ENCODE measurements around the gene EHF. TPM values are rescaled to one million over a fixed set of nuclear protein-coding genes. Genes with fewer than 3 reads are reported as not detected.

Gene EHF
- polyA plus RNA-seq, 1 donor from 2014 or later, result 0.17 TPM

DNA sequence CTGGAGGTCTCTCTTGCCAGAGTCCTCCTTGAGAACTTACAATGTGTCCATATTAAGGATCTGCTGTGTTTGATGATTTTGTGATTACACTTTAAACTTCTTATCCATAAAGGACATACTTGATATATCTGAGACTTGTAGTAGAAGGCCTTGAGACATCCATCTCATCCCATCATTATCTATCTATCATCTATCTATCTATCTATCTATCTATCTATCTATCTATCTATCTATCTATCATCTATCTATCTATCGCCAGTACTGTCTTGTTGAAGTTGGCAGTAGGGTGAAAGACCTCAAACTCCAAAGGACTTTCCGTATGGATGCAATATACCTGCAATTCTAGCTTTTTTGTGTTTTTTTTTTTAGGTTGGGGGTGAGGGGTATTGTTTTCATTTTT lies 2.5 kb upstream of the EHF start:
- H3K9ac ChIP-seq (ENCODE audit: low read length), result no peak overlapping the region
- TF ChIP-seq CTCF (IDR thresholded peaks at IDR 0.05; ENCODE audit: poor library complexity, severe bottlenecking) (no peak), MXI1 (conservative IDR thresholded peaks at IDR 0.05; ENCODE audit: poor library complexity, severe bottlenecking) (no peak), REST (IDR thresholded peaks at IDR 0.05; ENCODE audit: borderline replicate concordance) (no peak), POLR2AphosphoS5 (IDR thresholded peaks at IDR 0.05) (no peak), RAD21 (conservative IDR thresholded peaks at IDR 0.05) (no peak), TAF1 (IDR thresholded peaks at IDR 0.05; ENCODE audit: low read depth) (no peak), EZH2 (IDR thresholded peaks at IDR 0.05; ENCODE audit: borderline replicate concordance, insufficient read depth, low read length, poor library complexity, severe bottlenecking) (no peak), EP300 (conservative IDR thresholded peaks at IDR 0.05; ENCODE audit: poor library complexity, severe bottlenecking) (no peak), SMC3 (conservative IDR thresholded peaks at IDR 0.05; ENCODE audit: poor library complexity) (no peak)
- H3K79me2 ChIP-seq (replicated peaks; ENCODE audit: insufficient read depth, low read length), result no peaks in the 10 kb centered on the region
- no peaks in the 10 kb centered on the region for H4K20me1 ChIP-seq (ENCODE audit: insufficient read depth)
- H3K4me2 ChIP-seq (ENCODE audit: low read length), result no peak overlapping the region
- H3K4me3 ChIP-seq (ENCODE audit: low read length), result no peak overlapping the region
- no peaks in the 10 kb centered on the region for H3K9me2 ChIP-seq (ENCODE audit: insufficient read depth, low read length)
- H3K36me3 ChIP-seq (ENCODE audit: insufficient read depth, low read length), result no peaks in the 10 kb centered on the region
- H3K27ac ChIP-seq (ENCODE audit: low read length), result no peak overlapping the region
- H3F3A ChIP-seq (ENCODE audit: insufficient read depth, low read length, poor library complexity, severe bottlenecking), result no peaks in the 10 kb centered on the region
- H2AFZ ChIP-seq (ENCODE audit: low read depth, low read length), result no peak overlapping the region
- H3K27me3 ChIP-seq (ENCODE audit: insufficient read depth, low read depth, low read length), result no peaks in the 10 kb centered on the region
- no peaks in the 10 kb centered on the region for H3K9me3 ChIP-seq (ENCODE audit: low read length)

DNA sequence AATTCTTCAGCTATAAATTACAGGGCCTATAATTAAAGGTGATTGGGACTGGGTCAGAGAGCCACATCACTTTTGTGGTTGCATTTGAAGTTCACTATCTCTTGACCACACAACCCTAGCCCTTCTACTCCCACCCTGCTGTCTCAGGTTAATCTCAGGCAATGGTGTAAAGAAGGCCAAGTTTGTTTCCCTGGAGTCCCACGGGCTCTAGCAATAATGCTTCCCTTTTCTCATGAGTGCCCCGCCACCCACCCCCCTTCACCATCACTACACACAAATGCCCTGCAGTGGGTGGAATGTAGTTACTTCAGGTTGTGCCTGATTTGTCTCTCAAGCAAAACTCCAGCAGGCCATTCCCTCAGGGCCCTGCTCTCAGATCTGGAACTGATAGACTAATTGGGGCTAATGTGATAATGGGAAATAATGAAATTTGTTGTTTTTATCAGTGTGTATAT lies 1.8 kb upstream of the EHF start:
- no peak overlapping the region for H2AFZ ChIP-seq (ENCODE audit: low read depth, low read length)
- H3K9ac ChIP-seq (ENCODE audit: low read length), result no peak overlapping the region
- no peaks in the 10 kb centered on the region for H3F3A ChIP-seq (ENCODE audit: insufficient read depth, low read length, poor library complexity, severe bottlenecking)
- no peak overlapping the region for H3K4me3 ChIP-seq (ENCODE audit: low read length)
- H3K36me3 ChIP-seq (ENCODE audit: insufficient read depth, low read length), result no peaks in the 10 kb centered on the region
- no peaks in the 10 kb centered on the region for H3K9me2 ChIP-seq (ENCODE audit: insufficient read depth, low read length)
- no peaks in the 10 kb centered on the region for H3K79me2 ChIP-seq (replicated peaks; ENCODE audit: insufficient read depth, low read length)
- no peaks in the 10 kb centered on the region for H4K20me1 ChIP-seq (ENCODE audit: insufficient read depth)
- no peaks in the 10 kb centered on the region for H3K9me3 ChIP-seq (ENCODE audit: low read length)
- H3K27ac ChIP-seq (ENCODE audit: low read length), result no peak overlapping the region
- no peaks in the 10 kb centered on the region for H3K27me3 ChIP-seq (ENCODE audit: insufficient read depth, low read depth, low read length)
- H3K4me2 ChIP-seq (ENCODE audit: low read length), result no peak overlapping the region
- TF ChIP-seq SMC3 (conservative IDR thresholded peaks at IDR 0.05; ENCODE audit: poor library complexity) (no peak), RAD21 (conservative IDR thresholded peaks at IDR 0.05) (no peak), EZH2 (IDR thresholded peaks at IDR 0.05; ENCODE audit: borderline replicate concordance, insufficient read depth, low read length, poor library complexity, severe bottlenecking) (no peak), CTCF (IDR thresholded peaks at IDR 0.05; ENCODE audit: poor library complexity, severe bottlenecking) (no peak)
